ENCODE measurements around the gene GZMA. TPM values are rescaled to one million over a fixed set of nuclear protein-coding genes. Genes with fewer than 3 reads are reported as not detected.

The GZMA gene
- total and polyA plus RNA-seq, 2 donors (not counting 3 experiments of a cell fraction or from before 2014, with no cell fraction given): not detected

DNA sequence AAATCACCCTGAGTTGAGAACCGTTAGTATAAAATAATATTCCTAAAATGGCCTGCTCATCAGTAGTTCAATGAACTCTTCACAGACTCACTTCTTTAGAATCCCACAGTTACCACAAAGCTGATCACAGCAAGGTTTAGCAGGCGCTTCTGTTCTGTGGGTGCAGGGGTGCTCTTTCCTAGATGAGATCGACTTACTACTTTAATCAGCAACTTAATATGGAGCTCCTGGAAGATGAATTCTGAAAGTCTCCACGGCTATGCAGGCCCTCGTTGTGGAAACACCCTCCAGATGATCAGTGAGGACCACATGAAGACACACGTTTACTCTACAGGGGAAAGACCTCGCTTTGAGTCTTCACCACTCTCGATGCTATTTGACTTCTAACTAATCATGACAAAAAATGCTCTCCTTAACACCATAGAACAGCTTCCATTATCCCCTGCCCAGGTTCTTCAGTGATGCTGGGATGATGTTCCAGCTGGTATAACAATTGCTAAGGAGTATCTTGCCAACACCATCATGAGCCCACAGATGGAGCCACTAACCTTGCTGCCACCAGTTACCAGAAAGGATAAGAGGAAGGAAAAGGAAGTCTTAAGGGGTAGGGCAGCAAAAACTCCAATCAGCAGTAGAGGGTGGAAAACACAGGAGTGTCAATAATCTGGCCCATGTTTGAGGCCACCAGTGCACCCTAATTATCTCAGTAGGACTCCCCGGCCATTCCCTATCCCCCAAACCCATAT is 39.7 kb downstream of the GZMA start:
- TF ChIP-seq JUN (IDR thresholded peaks at IDR 0.05; ENCODE audit: borderline replicate concordance, insufficient read depth, insufficient read length, low read depth): no peak
- TF ChIP-seq GATA2 (IDR thresholded peaks at IDR 0.05; ENCODE audit: insufficient read depth, insufficient read length, low read depth, low read length): no peak
- TF ChIP-seq EZH2 (IDR thresholded peaks at IDR 0.05; ENCODE audit: borderline replicate concordance, low read depth, low read length, severe bottlenecking): no peak
- no peak for TF ChIP-seq POLR2AphosphoS5 (IDR thresholded peaks at IDR 0.05; ENCODE audit: insufficient read depth, low read depth, low read length)
- no peak for TF ChIP-seq MYC (IDR thresholded peaks at IDR 0.05; ENCODE audit: low read depth, low read length)
- TF ChIP-seq, protein P1, sequence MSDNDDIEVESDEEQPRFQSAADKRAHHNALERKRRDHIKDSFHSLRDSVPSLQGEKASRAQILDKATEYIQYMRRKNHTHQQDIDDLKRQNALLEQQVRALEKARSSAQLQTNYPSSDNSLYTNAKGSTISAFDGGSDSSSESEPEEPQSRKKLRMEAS (IDR thresholded peaks at IDR 0.05; ENCODE audit: insufficient read depth, insufficient read length): no peak
- Histone ChIP-seq H3K27ac (ENCODE audit: insufficient read depth, low read depth, low read length) (no peak overlapping the region), H3K27me3 (ENCODE audit: control insufficient read depth in 2 of 2, insufficient read depth in 2 of 2, low read length in 2 of 2) (no peaks in the 10 kb centered on the region), H3K9me3 (replicated peaks; ENCODE audit: control insufficient read depth, insufficient read depth, low read length) (no peaks in the 10 kb centered on the region), H3K4me3 (replicated peaks in 1 of 3; ENCODE audit: insufficient read depth in 1 of 3, low read depth in 1 of 3, low read length in 3 of 3) (no peak overlapping the region), H4K20me1 (replicated peaks; ENCODE audit: control insufficient read depth, extremely low read depth, insufficient read depth, low read length) (no peaks in the 10 kb centered on the region), H3K4me2 (ENCODE audit: insufficient read depth, low read length) (no peak overlapping the region), H3K9me1 (replicated peaks; ENCODE audit: control insufficient read depth, extremely low read depth, insufficient read depth, low read length) (no peaks in the 10 kb centered on the region), H3K36me3 (ENCODE audit: control insufficient read depth in 2 of 2, extremely low read depth in 1 of 2, insufficient read depth in 2 of 2, low read length in 2 of 2) (no peaks in the 10 kb centered on the region), H2AFZ (ENCODE audit: low read depth, low read length) (no peak overlapping the region), H3K9ac (replicated peaks; ENCODE audit: extremely low read depth, insufficient read depth, low read length) (no peak overlapping the region), H3K79me2 (ENCODE audit: control insufficient read depth, insufficient read depth, low read length) (no peaks in the 10 kb centered on the region), H3K4me1 (ENCODE audit: control insufficient read depth, extremely low read depth, insufficient read depth, low read length) (peaks cover 5% of the 10 kb centered on the region)
- FAIRE-seq: no peak
- POLR2A ChIA-PET: no interaction called here
- dilution Hi-C loops (cut with MboI; ENCODE audit: extremely low pct_ligation_motif_present, low sequenced_read_pairs): loop anchor here (25.0 kb wide), 1 partner anchor 155 kb away; the partner anchor contains the start of gene ESM1
- intact Hi-C loops (cut with micrococcal nuclease): no loop called here
- CTCF ChIA-PET: interaction anchor here (5.3 to 5.5 kb wide), 2 partner anchors 198 to 236 kb away, joined by 43 to 111 read pairs; no protein-coding TSS in a partner anchor
- DNase-seq (ENCODE audit: low read depth, low spot score): no peak
- no TSS peak for BruUV-seq (replicated peaks)
